ENCODE data around the gene PCDHA8.

DNA sequence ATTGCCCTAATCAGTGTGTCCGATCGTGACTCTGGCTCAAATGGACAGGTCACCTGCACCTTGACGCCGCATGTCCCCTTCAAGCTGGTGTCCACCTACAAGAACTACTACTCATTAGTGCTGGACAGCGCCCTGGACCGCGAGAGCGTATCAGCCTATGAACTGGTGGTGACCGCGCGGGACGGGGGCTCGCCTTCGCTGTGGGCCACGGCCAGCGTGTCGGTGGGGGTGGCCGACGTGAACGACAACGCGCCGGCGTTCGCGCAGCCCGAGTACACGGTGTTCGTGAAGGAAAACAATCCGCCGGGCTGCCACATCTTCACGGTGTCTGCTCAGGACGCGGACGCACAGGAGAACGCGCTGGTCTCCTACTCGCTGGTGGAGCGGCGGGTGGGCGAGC is 42.4 kb downstream of the PCDHA8 start:
- TF ChIP-seq, protein P1, sequence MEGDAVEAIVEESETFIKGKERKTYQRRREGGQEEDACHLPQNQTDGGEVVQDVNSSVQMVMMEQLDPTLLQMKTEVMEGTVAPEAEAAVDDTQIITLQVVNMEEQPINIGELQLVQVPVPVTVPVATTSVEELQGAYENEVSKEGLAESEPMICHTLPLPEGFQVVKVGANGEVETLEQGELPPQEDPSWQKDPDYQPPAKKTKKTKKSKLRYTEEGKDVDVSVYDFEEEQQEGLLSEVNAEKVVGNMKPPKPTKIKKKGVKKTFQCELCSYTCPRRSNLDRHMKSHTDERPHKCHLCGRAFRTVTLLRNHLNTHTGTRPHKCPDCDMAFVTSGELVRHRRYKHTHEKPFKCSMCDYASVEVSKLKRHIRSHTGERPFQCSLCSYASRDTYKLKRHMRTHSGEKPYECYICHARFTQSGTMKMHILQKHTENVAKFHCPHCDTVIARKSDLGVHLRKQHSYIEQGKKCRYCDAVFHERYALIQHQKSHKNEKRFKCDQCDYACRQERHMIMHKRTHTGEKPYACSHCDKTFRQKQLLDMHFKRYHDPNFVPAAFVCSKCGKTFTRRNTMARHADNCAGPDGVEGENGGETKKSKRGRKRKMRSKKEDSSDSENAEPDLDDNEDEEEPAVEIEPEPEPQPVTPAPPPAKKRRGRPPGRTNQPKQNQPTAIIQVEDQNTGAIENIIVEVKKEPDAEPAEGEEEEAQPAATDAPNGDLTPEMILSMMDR (IDR thresholded peaks at IDR 0.05; ENCODE audit: poor library complexity, severe bottlenecking) = no peak
- no peak for TF ChIP-seq SMC3 (conservative IDR thresholded peaks at IDR 0.05; ENCODE audit: poor library complexity)
